T-helper 2 cell (primary cell): ENCODE data around the gene SLC26A1.
A peak's percentile ranks its signal among the peaks of the same experiment; 100 is the strongest.
"Not testable (repeated sequence)": the region's sequence is repeated elsewhere in the genome, so short reads cannot be mapped to it uniquely, and the experiment has no call there.

Experiments used
- DNase-seq, 5 experiments: peaks; one replicate each; pipeline versions ENCODE4 v3.0.0 to v3.0.0-alpha.2; 2012 to 2022

Gene SLC26A1

GRCh38 chr4:982814-983213 lies 10.4 kb downstream of the SLC26A1 start:
- no peak for DNase-seq

DNA sequence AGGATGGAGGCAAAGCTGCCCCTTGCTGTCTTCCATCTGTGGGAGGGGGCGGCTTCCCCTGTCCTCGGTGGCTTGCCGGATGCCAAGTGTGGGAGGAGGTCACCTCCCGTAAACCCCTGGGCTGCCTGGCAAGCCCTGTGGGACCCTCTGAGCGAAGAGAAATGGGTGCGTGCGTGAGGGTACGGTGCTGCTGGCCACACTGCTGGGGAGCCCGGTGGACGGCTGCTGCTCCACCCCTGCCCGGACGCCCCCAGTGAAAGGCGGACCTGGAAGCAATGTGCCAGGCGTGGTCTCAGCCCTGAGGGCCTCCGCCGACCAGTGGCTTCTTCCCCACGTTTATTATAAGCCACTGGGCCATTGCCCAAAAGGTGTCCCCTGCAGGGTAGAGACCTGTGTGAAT lies 10.9 kb downstream of the SLC26A1 start:
- no peak for DNase-seq

- no peak for DNase-seq
These were observed 14.1 kb downstream of the SLC26A1 start for GRCh38 chr4:978957-979701.

DNA sequence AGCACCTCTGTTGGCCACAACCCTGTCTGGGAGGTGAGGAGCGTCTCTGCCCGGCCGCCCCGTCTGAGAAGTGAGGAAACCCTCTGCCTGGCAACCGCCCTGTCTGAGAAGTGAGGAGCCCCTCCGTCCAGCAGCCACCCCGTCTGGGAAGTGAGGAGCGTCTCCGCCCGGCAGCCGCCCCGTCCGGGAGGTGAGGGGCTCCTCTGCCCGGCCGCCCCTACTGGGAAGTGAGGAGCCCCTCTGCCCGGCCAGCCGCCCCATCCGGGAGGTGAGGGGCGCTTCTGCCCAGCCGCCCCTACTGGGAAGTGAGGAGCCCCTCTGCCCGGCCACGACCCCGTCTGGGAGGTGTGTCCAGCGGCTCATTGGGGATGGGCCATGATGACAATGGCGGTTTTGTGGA lies 17.2 kb downstream of the SLC26A1 start:
- DNase-seq: not testable (repeated sequence)

GRCh38 chr4:974668-975067 lies 18.5 kb downstream of the SLC26A1 start:
- no peak for DNase-seq

GRCh38 chr4:973431-974397 lies 19.5 kb downstream of the SLC26A1 start, which contains the start of gene DGKQ:
DGKQ (minus strand) TSS chr4:973569; CDS start chr4:973482, 87 bp downstream.
- DNase-seq: peak; percentile 73 to 89 (median 81)

- peak; percentile 22 to 73 (median 61) for DNase-seq
These were observed 20.4 kb downstream of the SLC26A1 start for GRCh38 chr4:972651-973424.

DNA sequence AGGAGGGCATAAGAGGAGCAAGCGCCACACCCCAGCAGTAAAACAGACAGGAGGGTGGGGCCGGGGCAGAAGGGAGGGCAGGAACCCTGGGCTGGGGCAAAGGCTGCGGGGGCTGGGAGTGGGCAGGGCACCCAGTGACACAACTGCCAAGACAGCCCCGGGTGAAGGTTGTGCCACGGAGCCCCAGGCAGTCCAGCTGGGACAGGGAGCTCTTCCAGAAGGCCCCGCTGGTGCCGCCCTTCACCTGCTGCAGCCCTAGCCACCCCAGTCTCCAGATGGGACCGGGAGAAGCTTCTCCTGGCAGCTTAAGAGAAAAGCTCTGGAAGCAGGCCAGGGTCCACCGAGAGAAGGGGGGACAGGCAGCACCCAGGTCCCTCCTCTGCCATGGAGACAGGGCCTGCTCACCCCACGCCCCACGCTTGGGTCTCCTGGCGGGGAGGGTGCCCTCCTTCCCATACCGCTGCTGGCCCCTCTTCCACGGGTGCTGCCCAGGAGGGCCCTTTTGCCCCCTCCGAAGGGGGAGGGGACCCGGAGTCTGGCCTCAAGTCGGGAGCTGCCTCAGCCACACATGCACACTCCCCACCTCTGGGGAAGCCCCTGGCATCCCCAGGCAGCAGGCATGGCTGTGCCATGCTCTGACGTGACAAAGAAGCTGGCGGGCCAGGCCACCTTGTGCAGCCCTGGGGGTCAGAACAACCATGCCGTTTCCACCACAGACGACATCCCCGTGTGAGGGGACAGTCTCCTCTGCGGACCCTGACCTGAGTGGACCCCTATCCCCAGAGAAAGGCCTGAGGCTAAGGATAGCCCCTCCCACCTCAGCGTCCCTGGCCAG lies 21.3 kb downstream of the SLC26A1 start:
- DNase-seq: peak in 1 of 5 experiments; percentile 13

GRCh38 chr4:970854-971520 lies 22.2 kb downstream of the SLC26A1 start:
- no peak for DNase-seq

- peak in 1 of 5 experiments; percentile 95 for DNase-seq
These were observed 23.0 kb downstream of the SLC26A1 start for GRCh38 chr4:970046-970745.

- no peak for DNase-seq
These were observed 24.4 kb downstream of the SLC26A1 start for GRCh38 chr4:968621-969394.

DNA sequence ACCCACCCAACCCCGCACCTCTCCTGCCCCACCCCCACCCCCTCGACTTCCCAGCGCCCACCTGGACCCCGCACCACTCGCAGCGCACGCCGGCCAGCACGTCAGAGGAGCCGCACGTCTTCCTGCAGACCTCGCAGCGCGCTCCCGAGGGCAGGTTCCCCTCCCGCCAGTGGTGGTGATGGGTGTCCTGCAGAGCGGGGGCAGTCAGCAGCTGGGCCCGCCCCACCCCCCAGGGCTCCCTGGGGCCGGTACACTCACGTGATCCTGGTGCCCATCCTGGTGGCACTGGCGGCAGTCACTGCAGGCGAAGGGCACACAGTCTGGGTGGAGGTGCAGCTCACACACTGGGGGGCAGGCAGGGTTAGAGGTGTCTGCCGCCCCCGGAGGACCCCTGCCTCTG lies 25.0 kb downstream of the SLC26A1 start:
- DNase-seq: no peak

- no peak for DNase-seq
These were observed 25.8 kb downstream of the SLC26A1 start for GRCh38 chr4:967113-968104.

- no peak for DNase-seq
These were observed 26.7 kb downstream of the SLC26A1 start for GRCh38 chr4:966266-967112.

DNA sequence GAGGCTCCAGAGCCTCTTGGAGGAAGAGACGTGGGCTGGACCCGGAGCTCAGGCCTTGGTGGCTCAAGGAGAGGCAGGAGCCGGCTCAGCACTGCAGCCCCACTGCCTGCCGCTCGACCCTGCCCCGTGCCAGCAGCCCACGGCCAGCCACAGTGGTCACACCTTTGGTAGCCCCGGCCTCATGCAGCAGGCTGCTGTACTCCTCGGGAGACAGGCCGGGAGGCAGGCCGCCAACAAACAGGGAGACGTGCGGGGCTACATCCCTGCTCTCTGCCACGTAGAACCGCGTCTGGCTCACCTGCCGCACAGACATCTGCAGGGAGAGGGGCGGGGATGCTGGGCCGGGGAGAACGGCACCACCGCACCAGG lies 27.5 kb downstream of the SLC26A1 start:
- DNase-seq: no peak

GRCh38 chr4:965048-965765 lies 28.0 kb downstream of the SLC26A1 start:
- DNase-seq: no peak
